HEK293 (cell line): ENCODE data around the gene ZDHHC9.

Source experiments
- CTCF ChIA-PET: fragments of 350-600 bp; formaldehyde crosslinking; extraction: SDS; loops from one replicate; lab custom pipeline; 2021; ENCODE audit warnings: antibody characterized with exemption; lab: Yijun Ruan, JAX
- POLR2A ChIA-PET: fragments of 300-600 bp; formaldehyde crosslinking; extraction: SDS; loops from one replicate; lab custom pipeline; 2020; ENCODE audit warnings: antibody characterized with exemption, inconsistent platforms; lab: Yijun Ruan, JAX
- H3K27ac ChIP-seq: fragments of 200-500 bp; sonication (Bioruptor generic); 2 replicates; pipeline ENCODE4 v1.5.1; 2014; ENCODE audit warnings: low read depth, low read length, control low read depth, inconsistent platforms; ENCODE audit errors: extremely low read depth
- H3K36me3 ChIP-seq, 2 experiments: fragments of 200-500 bp in 1 of 2; sonication (Bioruptor generic) in 1 of 2; 1 replicate in 1 of 2; 2 replicates in 1 of 2; pipeline ENCODE4 v1.5.1; 2014 to 2017; ENCODE audit warnings: inconsistent platforms in 2 of 2, low read length in 2 of 2; ENCODE audit not compliant: control insufficient read depth in 2 of 2, insufficient read depth in 1 of 2
- H3K4me1 ChIP-seq: fragments of 200-500 bp; sonication (Bioruptor generic); 2 replicates; pipeline ENCODE4 v1.5.1; 2014; ENCODE audit warnings: mild to moderate bottlenecking, low read length, inconsistent platforms; ENCODE audit not compliant: control insufficient read depth, insufficient read depth
- H3K4me3 ChIP-seq: 2 replicates; pipeline ENCODE4 v1.5.1; 2011; ENCODE audit warnings: low read depth, mild to moderate bottlenecking, control low read depth, low read length, moderate library complexity
- H3K9me3 ChIP-seq: fragments of 200-500 bp; sonication (Bioruptor generic); 2 replicates; pipeline ENCODE4 v1.5.1; 2014; ENCODE audit warnings: low read depth, low read length, inconsistent platforms; ENCODE audit not compliant: control insufficient read depth, insufficient read depth
- GLI2 ChIP-seq: fragments of 450-650 bp; formaldehyde crosslinking; IDR thresholded peaks from 2 replicates; pipeline ENCODE4; 2017; ENCODE audit warnings: missing biosample characterization, missing genetic modification characterization, low read depth, borderline replicate concordance
- HOXC10 ChIP-seq: sonication (generic); formaldehyde crosslinking; IDR thresholded peaks from 2 replicates; pipeline ENCODE4 v1.8.1; 2023; ENCODE audit warnings: mild to moderate bottlenecking, missing genetic modification reagents
- MEIS1 ChIP-seq: sonication (generic); formaldehyde crosslinking; IDR thresholded peaks from 2 replicates; pipeline ENCODE4 v1.8.1; 2022; ENCODE audit warnings: missing genetic modification reagents, mild to moderate bottlenecking, borderline replicate concordance
- ZBTB20 ChIP-seq: fragments of 450-650 bp; formaldehyde crosslinking; IDR thresholded peaks from 2 replicates; pipeline ENCODE4 v1.5.1; 2016; ENCODE audit warnings: missing biosample characterization, missing genetic modification characterization
- ZBTB7A ChIP-seq: fragments of 450-650 bp; formaldehyde crosslinking; IDR thresholded peaks from 2 replicates; pipeline ENCODE4 v1.5.1; 2016; ENCODE audit warnings: low read depth, missing biosample characterization, missing genetic modification characterization
- ZFP37 ChIP-seq: fragments of 450-650 bp; formaldehyde crosslinking; IDR thresholded peaks from 2 replicates; pipeline ENCODE4 v1.5.1; 2016; ENCODE audit warnings: missing biosample characterization, missing genetic modification characterization
- ZNF114 ChIP-seq: fragments of 450-650 bp; formaldehyde crosslinking; IDR thresholded peaks from 2 replicates; pipeline ENCODE4 v1.5.0; 2017; ENCODE audit warnings: missing biosample characterization, missing genetic modification characterization
- ZNF133 ChIP-seq: fragments of 450-650 bp; formaldehyde crosslinking; IDR thresholded peaks from 2 replicates; pipeline ENCODE4 v1.5.1; 2016; ENCODE audit warnings: missing biosample characterization, missing genetic modification characterization
- ZNF391 ChIP-seq: fragments of 450-650 bp; formaldehyde crosslinking; IDR thresholded peaks from 2 replicates; pipeline ENCODE4 v1.5.1; 2016; ENCODE audit warnings: low read depth, missing biosample characterization, missing genetic modification characterization, borderline replicate concordance
- ZNF416 ChIP-seq: fragments of 450-650 bp; formaldehyde crosslinking; IDR thresholded peaks from 2 replicates; pipeline ENCODE4 v1.5.1; 2016; ENCODE audit warnings: missing biosample characterization, missing genetic modification characterization
- ZNF548 ChIP-seq: fragments of 450-650 bp; formaldehyde crosslinking; IDR thresholded peaks from 2 replicates; pipeline ENCODE4 v1.5.1; 2016; ENCODE audit warnings: missing biosample characterization, missing genetic modification characterization
- ZNF558 ChIP-seq: fragments of 450-650 bp; formaldehyde crosslinking; IDR thresholded peaks from 2 replicates; pipeline ENCODE4 v1.5.1; 2016; ENCODE audit warnings: missing biosample characterization, missing genetic modification characterization
- ZNF596 ChIP-seq: fragments of 450-650 bp; IDR thresholded peaks from 2 replicates; pipeline ENCODE4 v1.5.0; 2018; ENCODE audit warnings: missing biosample characterization, mild to moderate bottlenecking, missing genetic modification characterization, moderate library complexity
- ZNF777 ChIP-seq: fragments of 450-650 bp; formaldehyde crosslinking; IDR thresholded peaks from 2 replicates; pipeline ENCODE4 v1.5.1; 2017; ENCODE audit warnings: missing biosample characterization, missing genetic modification characterization, borderline replicate concordance
- ZNF843 ChIP-seq: fragments of 450-650 bp; formaldehyde crosslinking; IDR thresholded peaks from 2 replicates; pipeline ENCODE4 v1.5.1; 2016; ENCODE audit warnings: missing biosample characterization, missing genetic modification characterization
- TF ChIP-seq, protein P1 (sequence below): fragments of 450-650 bp; formaldehyde crosslinking; IDR thresholded peaks from 2 replicates; pipeline ENCODE4 v1.5.1; 2016; ENCODE audit warnings: missing biosample characterization, missing genetic modification characterization, low read depth
- TF ChIP-seq, protein P2 (sequence below): fragments of 450-650 bp; IDR thresholded peaks from 2 replicates; pipeline ENCODE4 v1.5.1; 2018; ENCODE audit warnings: missing biosample characterization, missing genetic modification characterization
- TF ChIP-seq, protein P3 (sequence below): fragments of 450-650 bp; formaldehyde crosslinking; IDR thresholded peaks from 2 replicates; pipeline ENCODE4 v1.5.1; 2016; ENCODE audit warnings: missing biosample characterization, missing genetic modification characterization
- TF ChIP-seq, protein P4 (sequence below): fragments of 450-650 bp; formaldehyde crosslinking; IDR thresholded peaks from 2 replicates; pipeline ENCODE4 v1.5.1; 2017; ENCODE audit warnings: missing biosample characterization, missing genetic modification characterization

Gene ZDHHC9

DNA sequence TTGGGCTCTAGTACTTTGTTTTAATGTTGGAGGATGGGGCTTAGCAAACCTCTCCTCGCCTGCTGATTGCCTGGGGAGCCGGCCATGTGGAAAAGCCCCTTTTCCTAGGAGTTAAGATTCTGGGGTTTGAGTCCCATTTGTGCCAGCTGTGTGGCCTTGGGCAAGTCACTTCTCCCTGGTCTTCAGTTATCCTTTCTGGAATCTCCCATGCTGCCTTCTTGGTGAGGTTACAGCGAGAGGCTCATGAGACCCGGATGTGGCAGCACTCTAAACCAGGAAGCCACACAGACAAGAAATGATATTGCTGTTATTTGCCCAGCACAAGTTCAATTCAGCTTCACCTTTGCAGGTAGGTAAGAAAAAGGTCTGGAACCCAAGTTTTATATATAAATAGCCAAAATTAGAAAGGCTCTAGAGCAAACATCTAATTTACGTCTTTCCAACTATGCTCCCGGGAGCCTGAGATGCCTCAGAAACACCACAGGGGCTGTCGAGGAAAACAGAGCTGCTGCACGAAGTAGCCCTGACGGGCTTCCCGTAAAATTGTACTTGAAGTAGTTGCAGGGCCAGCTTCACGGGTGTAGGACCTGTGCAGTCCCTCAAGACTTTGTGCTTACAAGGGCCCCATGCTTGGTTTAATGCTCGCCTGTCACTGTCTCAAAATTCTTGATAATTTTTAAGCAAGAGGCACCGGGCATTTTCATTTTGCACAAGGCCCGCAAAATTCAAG, 72.3 kb downstream of the ZDHHC9 start:
- Histone ChIP-seq H3K4me1 (no peaks in the 10 kb centered on the region), H3K27ac (no peak overlapping the region), H3K36me3 (no peaks in the 10 kb centered on the region), H3K4me3 (no peak overlapping the region), H3K9me3 (no peaks in the 10 kb centered on the region)
- TF ChIP-seq ZBTB7A (tag by site-specific recombination) = no peak
- no peak for TF ChIP-seq ZNF114 (tag by site-specific recombination)
- TF ChIP-seq ZNF558 (tag by site-specific recombination) = no peak
- no peak for TF ChIP-seq MEIS1 (CRISPR knock-in tag)
- TF ChIP-seq ZFP37 (tag by site-specific recombination) = no peak
- TF ChIP-seq HOXC10 (CRISPR knock-in tag) = no peak
- TF ChIP-seq, protein P1, sequence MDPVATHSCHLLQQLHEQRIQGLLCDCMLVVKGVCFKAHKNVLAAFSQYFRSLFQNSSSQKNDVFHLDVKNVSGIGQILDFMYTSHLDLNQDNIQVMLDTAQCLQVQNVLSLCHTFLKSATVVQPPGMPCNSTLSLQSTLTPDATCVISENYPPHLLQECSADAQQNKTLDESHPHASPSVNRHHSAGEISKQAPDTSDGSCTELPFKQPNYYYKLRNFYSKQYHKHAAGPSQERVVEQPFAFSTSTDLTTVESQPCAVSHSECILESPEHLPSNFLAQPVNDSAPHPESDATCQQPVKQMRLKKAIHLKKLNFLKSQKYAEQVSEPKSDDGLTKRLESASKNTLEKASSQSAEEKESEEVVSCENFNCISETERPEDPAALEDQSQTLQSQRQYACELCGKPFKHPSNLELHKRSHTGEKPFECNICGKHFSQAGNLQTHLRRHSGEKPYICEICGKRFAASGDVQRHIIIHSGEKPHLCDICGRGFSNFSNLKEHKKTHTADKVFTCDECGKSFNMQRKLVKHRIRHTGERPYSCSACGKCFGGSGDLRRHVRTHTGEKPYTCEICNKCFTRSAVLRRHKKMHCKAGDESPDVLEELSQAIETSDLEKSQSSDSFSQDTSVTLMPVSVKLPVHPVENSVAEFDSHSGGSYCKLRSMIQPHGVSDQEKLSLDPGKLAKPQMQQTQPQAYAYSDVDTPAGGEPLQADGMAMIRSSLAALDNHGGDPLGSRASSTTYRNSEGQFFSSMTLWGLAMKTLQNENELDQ (tag by site-specific recombination) = no peak
- no peak for TF ChIP-seq GLI2 (tag by site-specific recombination)
- TF ChIP-seq ZNF777 (tag by site-specific recombination) = no peak
- TF ChIP-seq ZNF843 (tag by site-specific recombination) = no peak
- CTCF ChIA-PET = interaction anchor here (1.5 kb wide), 1 partner anchor 45 kb away, joined by 3 read pairs; no protein-coding TSS in a partner anchor
- POLR2A ChIA-PET = no interaction called here

DNA sequence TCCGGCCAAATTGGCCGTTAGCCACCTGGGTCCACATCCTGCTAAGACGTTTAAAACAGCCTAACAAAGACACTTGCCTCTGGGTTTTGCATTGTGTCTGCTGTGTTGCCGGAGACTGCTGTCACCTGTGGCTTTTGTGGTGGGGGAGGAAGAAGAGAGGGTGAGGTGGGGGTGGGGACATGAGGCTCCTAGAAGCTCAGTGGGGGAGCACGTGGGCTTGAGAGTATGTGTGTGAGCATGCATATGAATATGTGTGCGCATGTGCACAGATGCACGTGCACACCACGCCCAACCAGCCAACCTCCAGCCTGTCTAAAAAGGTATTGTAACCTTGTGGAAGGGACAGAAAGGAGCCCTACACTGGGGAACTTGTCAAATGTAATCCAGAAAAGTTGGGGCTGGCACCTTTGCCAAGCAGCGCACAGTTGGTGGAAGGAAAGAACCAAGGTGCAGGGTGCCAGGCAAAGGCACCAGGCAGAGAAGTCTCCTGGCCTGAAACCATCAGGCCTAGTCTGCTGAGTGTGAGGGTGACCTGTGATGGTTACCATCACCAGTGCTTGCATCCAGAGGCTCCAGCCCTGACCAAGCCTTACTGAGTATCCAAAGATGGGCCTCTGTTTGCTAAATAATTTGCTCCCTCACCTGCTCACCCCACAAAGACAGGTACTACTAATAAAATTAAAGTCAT, 74.1 kb downstream of the ZDHHC9 start:
- Histone ChIP-seq H3K4me1 (no peaks in the 10 kb centered on the region), H3K9me3 (no peaks in the 10 kb centered on the region), H3K4me3 (no peak overlapping the region), H3K36me3 (no peaks in the 10 kb centered on the region), H3K27ac (no peak overlapping the region)
- CTCF ChIA-PET = no interaction called here
- TF ChIP-seq, protein P2, sequence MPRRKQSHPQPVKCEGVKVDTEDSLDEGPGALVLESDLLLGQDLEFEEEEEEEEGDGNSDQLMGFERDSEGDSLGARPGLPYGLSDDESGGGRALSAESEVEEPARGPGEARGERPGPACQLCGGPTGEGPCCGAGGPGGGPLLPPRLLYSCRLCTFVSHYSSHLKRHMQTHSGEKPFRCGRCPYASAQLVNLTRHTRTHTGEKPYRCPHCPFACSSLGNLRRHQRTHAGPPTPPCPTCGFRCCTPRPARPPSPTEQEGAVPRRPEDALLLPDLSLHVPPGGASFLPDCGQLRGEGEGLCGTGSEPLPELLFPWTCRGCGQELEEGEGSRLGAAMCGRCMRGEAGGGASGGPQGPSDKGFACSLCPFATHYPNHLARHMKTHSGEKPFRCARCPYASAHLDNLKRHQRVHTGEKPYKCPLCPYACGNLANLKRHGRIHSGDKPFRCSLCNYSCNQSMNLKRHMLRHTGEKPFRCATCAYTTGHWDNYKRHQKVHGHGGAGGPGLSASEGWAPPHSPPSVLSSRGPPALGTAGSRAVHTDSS = peak; percentile 84
- TF ChIP-seq, protein P3, sequence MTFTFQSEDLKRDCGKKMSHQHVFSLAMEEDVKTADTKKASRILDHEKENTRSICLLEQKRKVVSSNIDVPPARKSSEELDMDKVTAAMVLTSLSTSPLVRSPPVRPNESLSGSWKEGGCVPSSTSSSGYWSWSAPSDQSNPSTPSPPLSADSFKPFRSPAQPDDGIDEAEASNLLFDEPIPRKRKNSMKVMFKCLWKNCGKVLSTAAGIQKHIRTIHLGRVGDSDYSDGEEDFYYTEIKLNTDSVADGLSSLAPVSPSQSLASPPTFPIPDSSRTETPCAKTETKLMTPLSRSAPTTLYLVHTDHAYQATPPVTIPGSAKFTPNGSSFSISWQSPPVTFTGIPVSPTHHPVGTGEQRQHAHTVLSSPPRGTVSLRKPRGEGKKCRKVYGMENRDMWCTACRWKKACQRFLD (tag by site-specific recombination) = no peak
- POLR2A ChIA-PET = no interaction called here

DNA sequence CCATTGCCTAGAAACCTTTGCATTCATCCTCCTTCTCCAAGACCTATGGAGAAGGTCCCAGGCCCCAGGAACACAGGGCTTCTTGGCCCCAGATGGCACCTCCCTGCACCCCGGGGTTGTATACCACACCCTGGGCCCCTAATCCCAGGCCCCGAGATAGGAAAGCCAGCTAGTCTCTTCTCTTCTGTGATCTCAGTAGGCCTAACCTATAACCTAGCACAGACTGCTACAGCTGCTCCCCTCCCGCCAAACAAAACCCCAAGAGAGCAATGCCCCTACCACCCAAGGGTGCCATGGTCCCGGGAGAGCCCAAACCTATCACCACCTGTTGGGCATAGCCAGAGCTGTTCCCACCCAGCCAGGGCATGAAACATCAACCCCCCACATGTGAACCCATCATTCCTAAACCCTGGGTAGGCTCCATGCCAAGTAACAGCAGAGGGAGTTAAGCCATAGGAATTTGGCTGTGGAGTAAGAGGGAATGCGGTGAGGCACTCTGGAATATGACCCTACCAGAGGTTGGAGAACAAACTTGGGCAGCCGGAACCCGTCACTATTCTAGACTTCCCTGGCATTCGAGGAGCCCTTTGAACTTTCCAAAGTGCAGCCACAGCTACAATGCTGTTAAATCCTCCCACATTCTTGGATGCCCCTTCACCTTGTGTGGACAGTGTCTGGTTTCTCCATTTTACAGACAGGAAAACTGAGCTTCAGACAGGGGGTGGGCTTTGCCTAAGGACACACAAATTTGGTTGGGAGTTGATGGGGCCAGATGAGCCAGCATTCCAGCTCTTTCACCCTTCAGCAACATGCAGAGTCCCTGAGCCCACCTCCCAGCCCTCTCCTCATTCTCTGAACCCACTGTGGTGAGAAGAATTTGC, 74.9 kb downstream of the ZDHHC9 start:
- Histone ChIP-seq H3K4me1 (no peaks in the 10 kb centered on the region), H3K9me3 (no peaks in the 10 kb centered on the region), H3K27ac (no peak overlapping the region), H3K36me3 (no peaks in the 10 kb centered on the region), H3K4me3 (no peak overlapping the region)
- POLR2A ChIA-PET = no interaction called here
- TF ChIP-seq GLI2 (tag by site-specific recombination) (no peak), ZBTB20 (tag by site-specific recombination) (no peak), ZNF596 (tag by site-specific recombination) (no peak), ZNF548 (tag by site-specific recombination) (no peak), ZNF416 (tag by site-specific recombination) (no peak), ZNF391 (tag by site-specific recombination) (no peak), ZNF133 (tag by site-specific recombination) (no peak)
- TF ChIP-seq, protein P4, sequence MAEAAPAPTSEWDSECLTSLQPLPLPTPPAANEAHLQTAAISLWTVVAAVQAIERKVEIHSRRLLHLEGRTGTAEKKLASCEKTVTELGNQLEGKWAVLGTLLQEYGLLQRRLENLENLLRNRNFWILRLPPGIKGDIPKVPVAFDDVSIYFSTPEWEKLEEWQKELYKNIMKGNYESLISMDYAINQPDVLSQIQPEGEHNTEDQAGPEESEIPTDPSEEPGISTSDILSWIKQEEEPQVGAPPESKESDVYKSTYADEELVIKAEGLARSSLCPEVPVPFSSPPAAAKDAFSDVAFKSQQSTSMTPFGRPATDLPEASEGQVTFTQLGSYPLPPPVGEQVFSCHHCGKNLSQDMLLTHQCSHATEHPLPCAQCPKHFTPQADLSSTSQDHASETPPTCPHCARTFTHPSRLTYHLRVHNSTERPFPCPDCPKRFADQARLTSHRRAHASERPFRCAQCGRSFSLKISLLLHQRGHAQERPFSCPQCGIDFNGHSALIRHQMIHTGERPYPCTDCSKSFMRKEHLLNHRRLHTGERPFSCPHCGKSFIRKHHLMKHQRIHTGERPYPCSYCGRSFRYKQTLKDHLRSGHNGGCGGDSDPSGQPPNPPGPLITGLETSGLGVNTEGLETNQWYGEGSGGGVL = no peak
- CTCF ChIA-PET = interaction anchor here (0.7 kb wide), 1 partner anchor 165 kb away, joined by 3 read pairs; no protein-coding TSS in a partner anchor
